Pancreas (tissue), 10 donors: ENCODE measurements around the gene TMEM135. TPM values are rescaled to one million over a fixed set of nuclear protein-coding genes. Genes with fewer than 3 reads are reported as not detected.

Experiments
- ATAC-seq, 4 donors: fragments of 200-7000 bp; cut with Tn5 transposase; one replicate each; pipeline versions ENCODE4 v1.8.0 to v1.9.1; 2020; ENCODE audit warnings: mild to moderate bottlenecking in 4 of 4, moderate library complexity in 4 of 4
- DNase-seq, 6 donors: peaks; one replicate each; pipeline ENCODE4 v3.0.0-alpha.2; 2020
- FAIRE-seq: peaks from 2 replicates; lab custom pipeline; 2012; peaks lifted over from hg19 to GRCh38; lab: Jason Lieb, UNC
- H3K27ac ChIP-seq, 4 donors: fragments of 200-600 bp; sonication (generic); 1 replicate in 3 of 4; 2 replicates in 1 of 4; pipeline versions ENCODE4 v1.5.0 to v1.8.0; 2020
- H3K27me3 ChIP-seq, 4 donors: fragments of 200-600 bp; one replicate each; pipeline ENCODE4 v1.8.0; 2021
- H3K36me3 ChIP-seq, 3 donors: fragments of 200-600 bp; sonication (generic) in 1 of 3; one replicate each; pipeline versions ENCODE4 v1.5.0 to v1.8.0; 2020 to 2021
- H3K4me1 ChIP-seq, 3 donors: fragments of 200-600 bp; one replicate each; pipeline ENCODE4 v1.8.0; 2021
- H3K4me3 ChIP-seq, 4 donors: fragments of 200-600 bp; sonication (generic) in 2 of 4; one replicate each; pipeline versions ENCODE4 v1.5.0 to v1.8.0; 2020 to 2021
- H3K9me3 ChIP-seq, 4 donors: fragments of 200-600 bp; one replicate each; pipeline ENCODE4 v1.8.0; 2021
- WGBS, 2 donors: extraction: QIAGEN DNeasy Blood & Tissue Kit; methylation state at CpG; one replicate each; pipeline ENCODE4 v1.1.7; 2013; 5-methylcytosine and 5-hydroxymethylcytosine counted together
- intact Hi-C, 3 donors: fragments of 100-400 bp; cut with DNase I; formaldehyde crosslinking; loops; one replicate each; pipeline versions ENCODE4 v1.11.1 to v1.14.2; 2022
- polyA plus RNA-seq, 2 donors: library from polyadenylated mRNA; stranded (reverse); fragments of 200-250 nt; gene quantifications; one replicate each; pipeline ENCODE4 v1.2.3, GENCODE V29; 2013
- total RNA-seq, 6 donors: library from RNA; stranded (reverse); fragmentation: NEBNext Ultra II Directional in 4 of 6; extraction: Animal tissue kit (Norgen Biotek cat#: 25700) in 4 of 6; gene quantifications; one replicate each; pipeline versions ENCODE4 v1.2.1 to v1.2.4, GENCODE V29; 2021 to 2023
- TF ChIP-seq, protein P1 (sequence below), 4 donors: fragments of 200-600 bp; sonication (generic) in 3 of 4; IDR thresholded peaks; one replicate each; pipeline versions ENCODE4 v1.5.0 to v1.8.0; 2021; ENCODE audit warnings: antibody characterized with exemption in 4 of 4
- donor health status: healthy with polysubstance abuse.
- donor health status: DM: no; HTN: no; CAD: no; lungs with moderate emphysema.
- donor health status: DM: no; HTN: no; CAD: no.
- donor health status: control.
- donor health status: control.
- donor health status: Bipolar disorder and iron deficiency.
- donor health status: DM: yes; HTN: yes; CAD: no.
- donor health status: DM: no; HTN: no; CAD: no.
- donor health status: DM: no; HTN: no; CAD: no.
- donor health status: DM: yes; HTN: yes; CAD: no.

TMEM135 gene
- total and polyA plus RNA-seq, 8 donors, result 2.6 to 10.1 (median 8.0) TPM

DNA sequence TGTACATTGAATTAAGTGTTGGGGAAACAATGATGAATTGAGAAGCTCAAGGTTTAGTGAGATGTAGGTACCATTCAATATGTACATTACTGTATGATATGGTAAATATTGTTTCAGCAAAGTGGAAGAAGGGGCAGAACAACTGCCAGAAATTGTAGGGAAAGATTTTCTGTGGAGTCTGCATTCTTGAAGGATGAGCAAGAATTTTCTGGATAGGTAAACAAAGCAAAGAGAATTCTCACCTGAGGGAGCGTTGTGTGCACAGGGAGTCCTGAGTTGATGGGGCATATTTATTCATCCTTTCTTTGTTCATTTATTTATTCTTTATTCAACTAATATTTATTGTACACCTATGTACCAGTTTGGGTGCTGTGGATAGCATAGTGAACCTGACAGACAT, 83.2 kb downstream of the TMEM135 start:
- FAIRE-seq, result no peak
- ATAC-seq, result no peak
- H3K27me3 ChIP-seq, result no peaks in the 10 kb centered on the region
- intact Hi-C loops, result no loop called here
- no peaks in the 10 kb centered on the region for H3K36me3 ChIP-seq
- H3K9me3 ChIP-seq, result no peaks in the 10 kb centered on the region
- no peak overlapping the region for H3K27ac ChIP-seq
- DNase-seq, result no peak
- WGBS, 2 donors, result 95 to 96% methylated on average over 1 of the region's 1 CpG
- no peak overlapping the region for H3K4me3 ChIP-seq
- TF ChIP-seq, protein P1, sequence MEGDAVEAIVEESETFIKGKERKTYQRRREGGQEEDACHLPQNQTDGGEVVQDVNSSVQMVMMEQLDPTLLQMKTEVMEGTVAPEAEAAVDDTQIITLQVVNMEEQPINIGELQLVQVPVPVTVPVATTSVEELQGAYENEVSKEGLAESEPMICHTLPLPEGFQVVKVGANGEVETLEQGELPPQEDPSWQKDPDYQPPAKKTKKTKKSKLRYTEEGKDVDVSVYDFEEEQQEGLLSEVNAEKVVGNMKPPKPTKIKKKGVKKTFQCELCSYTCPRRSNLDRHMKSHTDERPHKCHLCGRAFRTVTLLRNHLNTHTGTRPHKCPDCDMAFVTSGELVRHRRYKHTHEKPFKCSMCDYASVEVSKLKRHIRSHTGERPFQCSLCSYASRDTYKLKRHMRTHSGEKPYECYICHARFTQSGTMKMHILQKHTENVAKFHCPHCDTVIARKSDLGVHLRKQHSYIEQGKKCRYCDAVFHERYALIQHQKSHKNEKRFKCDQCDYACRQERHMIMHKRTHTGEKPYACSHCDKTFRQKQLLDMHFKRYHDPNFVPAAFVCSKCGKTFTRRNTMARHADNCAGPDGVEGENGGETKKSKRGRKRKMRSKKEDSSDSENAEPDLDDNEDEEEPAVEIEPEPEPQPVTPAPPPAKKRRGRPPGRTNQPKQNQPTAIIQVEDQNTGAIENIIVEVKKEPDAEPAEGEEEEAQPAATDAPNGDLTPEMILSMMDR (IDR thresholded peaks at IDR 0.05), result no peak
- H3K4me1 ChIP-seq, result no peaks in the 10 kb centered on the region

DNA sequence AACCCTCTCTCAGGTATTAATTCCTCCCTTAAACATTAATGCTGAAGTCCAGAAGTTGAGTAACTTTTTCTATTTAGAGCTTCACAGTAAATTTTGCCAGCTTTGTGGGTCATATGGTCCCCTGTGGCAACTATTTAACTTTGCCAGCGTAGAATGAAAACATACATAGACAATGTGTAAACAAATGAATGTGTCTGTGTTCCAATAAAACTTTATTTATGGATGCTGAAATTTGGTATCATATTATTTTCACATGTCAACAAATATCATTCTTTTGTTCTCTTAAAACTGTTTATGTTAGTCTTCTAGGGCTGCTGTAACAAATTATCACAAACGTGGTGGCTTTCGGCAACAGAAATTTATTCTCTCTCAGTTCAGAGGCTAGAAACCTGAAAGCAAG, 85.1 kb downstream of the TMEM135 start:
- no peaks in the 10 kb centered on the region for H3K36me3 ChIP-seq
- FAIRE-seq (no peak), ATAC-seq (no peak), DNase-seq (no peak)
- peaks cover 0 to 3% (median 3%) of the 10 kb centered on the region in 3 donors for H3K4me1 ChIP-seq
- no peaks in the 10 kb centered on the region for H3K27me3 ChIP-seq
- H3K9me3 ChIP-seq, result no peaks in the 10 kb centered on the region
- TF ChIP-seq, protein P1 (IDR thresholded peaks at IDR 0.05), result no peak
- WGBS, 2 donors, result 97 to 98% methylated on average over 3 of the region's 3 CpGs
- H3K27ac ChIP-seq, result no peak overlapping the region
- intact Hi-C loops, result no loop called here
- no peak overlapping the region for H3K4me3 ChIP-seq

DNA sequence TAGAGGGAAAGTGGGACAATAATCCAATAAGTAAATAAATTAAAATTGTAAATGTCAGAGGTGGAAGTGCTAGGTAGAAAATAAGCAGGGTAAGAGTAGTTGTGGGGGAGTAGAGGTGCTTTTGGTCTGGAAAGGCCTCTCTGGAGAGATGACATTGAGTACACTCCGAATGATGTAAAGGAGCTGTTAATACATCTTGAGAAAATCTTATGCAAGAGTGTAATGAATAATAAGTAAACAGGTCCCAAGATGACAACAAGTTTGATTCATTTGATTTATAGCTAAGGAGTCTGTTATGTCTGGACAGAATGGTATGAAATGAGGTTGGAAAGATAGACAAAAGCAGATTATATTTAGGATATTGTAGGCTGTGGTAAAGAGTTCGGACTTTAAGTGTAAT, 87.5 kb downstream of the TMEM135 start:
- H3K36me3 ChIP-seq, result no peaks in the 10 kb centered on the region
- FAIRE-seq (no peak), DNase-seq (no peak), ATAC-seq (no peak)
- H3K27ac ChIP-seq, result no peak overlapping the region
- intact Hi-C loops, result no loop called here
- WGBS, 2 donors, result 91 to 94% methylated on average over 2 of the region's 2 CpGs
- H3K27me3 ChIP-seq, result no peaks in the 10 kb centered on the region
- H3K9me3 ChIP-seq, result no peaks in the 10 kb centered on the region
- TF ChIP-seq, protein P1 (IDR thresholded peaks at IDR 0.05), result no peak
- H3K4me3 ChIP-seq, result no peak overlapping the region
- H3K4me1 ChIP-seq, result peaks cover 0 to 13% (median 9%) of the 10 kb centered on the region in 3 donors

DNA sequence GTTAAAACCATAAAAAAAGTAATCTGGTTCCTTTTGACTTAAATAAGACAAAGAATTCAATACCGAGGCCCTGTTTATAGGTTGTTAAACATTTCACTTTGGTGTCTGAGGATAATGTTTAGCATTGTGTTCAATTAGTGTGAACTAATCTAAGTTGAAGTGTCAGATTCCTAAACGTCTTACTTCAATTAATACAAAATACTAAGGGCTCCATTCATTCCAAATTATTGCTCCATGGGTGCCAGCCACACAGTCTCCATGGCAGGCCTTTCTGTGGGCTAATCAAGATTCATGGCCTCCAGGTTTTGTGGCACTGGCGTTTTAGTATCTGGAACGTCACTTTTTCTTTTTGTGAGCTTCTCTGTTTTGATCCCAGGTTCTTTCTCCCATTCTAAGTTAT, 89.4 kb downstream of the TMEM135 start:
- Histone ChIP-seq H3K4me3 (no peak overlapping the region), H3K4me1 (peaks cover 0 to 13% (median 9%) of the 10 kb centered on the region in 3 donors), H3K9me3 (no peaks in the 10 kb centered on the region), H3K27ac (no peak overlapping the region), H3K36me3 (no peaks in the 10 kb centered on the region), H3K27me3 (no peaks in the 10 kb centered on the region)
- TF ChIP-seq, protein P1 (IDR thresholded peaks at IDR 0.05), result no peak
- DNase-seq (no peak), FAIRE-seq (no peak), ATAC-seq (no peak)
- WGBS, 2 donors, result 50 to 58% methylated on average over 4 of the region's 4 CpGs
- intact Hi-C loops, result no loop called here

DNA sequence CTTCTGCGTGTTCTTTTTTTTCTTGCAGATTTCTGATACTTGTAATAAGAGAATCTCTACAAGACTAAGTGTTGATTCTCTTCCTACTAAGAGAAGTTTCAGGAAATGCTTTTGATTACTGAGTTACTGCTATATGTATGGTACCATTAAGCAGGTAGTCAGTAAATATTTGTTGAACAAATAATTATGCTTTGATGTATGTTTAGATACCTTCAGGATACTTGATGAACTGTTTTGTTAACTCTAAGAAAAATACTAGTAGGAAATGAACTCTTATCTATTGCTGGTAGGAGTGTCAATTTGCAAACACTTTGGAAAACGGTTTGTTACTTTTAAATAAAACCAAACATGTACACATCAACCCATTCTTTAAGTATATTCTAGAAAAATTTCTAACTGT, 90.6 kb downstream of the TMEM135 start:
- ATAC-seq (no peak), FAIRE-seq (no peak), DNase-seq (no peak)
- no peaks in the 10 kb centered on the region for H3K9me3 ChIP-seq
- H3K36me3 ChIP-seq, result no peaks in the 10 kb centered on the region
- H3K4me3 ChIP-seq, result no peak overlapping the region
- intact Hi-C loops, result no loop called here
- H3K4me1 ChIP-seq, result peaks cover 0 to 13% (median 9%) of the 10 kb centered on the region in 3 donors
- H3K27ac ChIP-seq, result no peak overlapping the region
- TF ChIP-seq, protein P1 (IDR thresholded peaks at IDR 0.05), result no peak
- WGBS, 2 donors, result 49 to 54% methylated on average over 2 of the region's 2 CpGs
- no peaks in the 10 kb centered on the region for H3K27me3 ChIP-seq
